BLaER1 treated with 17β-estradiol and CSF1 and Interleukin-3, amounts not matched to agents 10 nM and 100 nM (cell line): ENCODE measurements around the gene DPP6.

Source experiments
- H3K27ac ChIP-seq, 11 experiments: shearing (Covaris generic); formaldehyde crosslinking; 2 replicates each; pipeline ENCODE4 v1.8.1; 2022
- H3K27me3 ChIP-seq, 11 experiments: shearing (Covaris generic); formaldehyde crosslinking; 2 replicates each; pipeline ENCODE4 v1.8.1; 2022
- H3K36me3 ChIP-seq, 11 experiments: shearing (Covaris generic); formaldehyde crosslinking; 2 replicates each; pipeline ENCODE4 v1.8.1; 2022
- H3K4me1 ChIP-seq, 10 experiments: shearing (Covaris generic); formaldehyde crosslinking; 2 replicates each; pipeline ENCODE4 v1.8.1; 2022
- H3K4me2 ChIP-seq, 11 experiments: shearing (Covaris generic); formaldehyde crosslinking; 2 replicates each; pipeline ENCODE4 v1.8.1; 2022
- H3K4me3 ChIP-seq, 10 experiments: shearing (Covaris generic); formaldehyde crosslinking; 2 replicates each; pipeline ENCODE4 v1.8.1; 2022
- H3K9ac ChIP-seq, 11 experiments: shearing (Covaris generic); formaldehyde crosslinking; 2 replicates each; pipeline ENCODE4 v1.8.1; 2022
- H3K9me3 ChIP-seq, 11 experiments: shearing (Covaris generic); formaldehyde crosslinking; replicated peaks in 1 of 11; 2 replicates each; pipeline ENCODE4 v1.8.1; 2022
- H4K20me1 ChIP-seq, 11 experiments: shearing (Covaris generic); formaldehyde crosslinking; 2 replicates each; pipeline ENCODE4 v1.8.1; 2022
- Cebpa-rat ChIP-seq, 11 experiments: shearing (Covaris generic); IDR thresholded peaks; 2 replicates each; pipeline ENCODE4 v1.8.1; 2022

DPP6 gene

DNA sequence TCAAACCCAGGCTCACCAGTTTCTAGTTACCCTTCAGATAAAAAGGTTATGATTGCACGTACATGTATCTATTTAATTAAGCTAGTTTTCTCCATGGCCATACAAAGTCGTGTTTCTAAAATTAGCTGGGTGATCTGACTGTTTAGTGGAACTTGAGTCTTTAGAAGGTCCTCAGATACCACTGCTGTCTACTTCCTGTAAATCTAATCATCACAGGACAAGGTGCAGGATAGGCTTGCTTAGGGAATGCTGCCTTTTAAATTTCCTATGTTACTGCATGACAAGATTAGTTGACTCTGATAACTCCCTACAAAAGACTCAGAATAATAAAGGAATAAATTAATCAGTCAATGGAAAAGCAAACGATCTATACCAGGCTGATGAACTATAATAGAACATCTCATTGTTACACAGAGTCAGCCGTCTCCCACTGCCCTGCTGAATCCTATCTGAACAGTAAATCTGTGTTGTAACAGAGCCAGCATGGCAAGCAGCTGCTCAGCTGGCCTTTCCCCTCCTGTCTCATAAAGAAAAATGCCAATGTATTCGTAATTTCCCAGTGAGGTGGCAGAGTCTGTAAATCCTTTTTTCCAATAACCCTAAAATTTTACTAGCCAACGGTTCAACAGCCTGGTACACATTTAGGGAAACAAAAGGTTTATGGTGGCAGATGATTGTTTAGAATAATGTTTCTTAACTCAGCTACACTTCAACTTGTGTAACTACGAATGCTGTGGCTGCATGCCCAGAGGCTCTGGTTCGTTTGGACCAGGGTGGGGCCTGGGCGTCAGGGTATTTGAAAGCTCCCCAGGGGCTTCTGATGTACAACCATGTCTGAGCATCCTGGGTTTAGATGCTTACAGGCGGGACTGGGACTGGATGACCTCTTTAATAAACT, 632.7 kb downstream of the DPP6 start:
- Histone ChIP-seq H3K4me3 (no peak overlapping the region), H3K4me2 (no peak overlapping the region), H3K4me1 (no peaks in the 10 kb centered on the region), H3K9ac (no peak overlapping the region), H4K20me1 (no peaks in the 10 kb centered on the region), H3K9me3 (no peaks in the 10 kb centered on the region), H3K36me3 (no peaks in the 10 kb centered on the region), H3K27me3 (no peaks in the 10 kb centered on the region), H3K27ac (no peak overlapping the region)
- no peak for TF ChIP-seq Cebpa-rat (IDR thresholded peaks at IDR 0.05)

- Histone ChIP-seq H3K27ac (no peak overlapping the region), H3K36me3 (no peaks in the 10 kb centered on the region), H3K4me1 (no peaks in the 10 kb centered on the region), H3K4me2 (no peak overlapping the region), H4K20me1 (no peaks in the 10 kb centered on the region), H3K9ac (no peak overlapping the region), H3K27me3 (no peaks in the 10 kb centered on the region), H3K4me3 (no peak overlapping the region), H3K9me3 (no peaks in the 10 kb centered on the region)
- TF ChIP-seq Cebpa-rat (IDR thresholded peaks at IDR 0.05): no peak
Observed at GRCh38 chr7:154685564-154685901, 633.3 kb downstream of the DPP6 start.

DNA sequence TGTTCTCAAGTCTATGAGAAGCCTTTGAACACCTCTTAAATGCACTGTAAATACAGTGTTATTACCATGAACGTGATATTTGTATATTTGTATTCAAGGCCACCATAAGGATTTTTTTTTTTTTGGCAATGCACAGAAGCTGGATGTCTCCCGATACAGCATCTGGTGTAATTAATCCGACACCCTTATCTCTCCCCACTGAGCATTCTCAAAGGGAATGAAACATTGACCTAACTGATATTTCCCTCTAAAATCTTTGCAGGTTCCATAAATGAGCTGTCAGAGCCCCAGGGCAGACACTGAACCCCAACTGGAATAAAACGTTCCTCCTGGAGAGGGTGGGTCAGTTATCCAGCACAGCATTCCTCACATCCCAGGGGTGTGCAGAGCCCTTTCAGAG, 634.1 kb downstream of the DPP6 start:
- H3K27ac ChIP-seq: no peak overlapping the region
- no peak overlapping the region for H3K9ac ChIP-seq
- no peak for TF ChIP-seq Cebpa-rat (IDR thresholded peaks at IDR 0.05)
- no peaks in the 10 kb centered on the region for H4K20me1 ChIP-seq
- H3K27me3 ChIP-seq: no peaks in the 10 kb centered on the region
- no peaks in the 10 kb centered on the region for H3K36me3 ChIP-seq
- H3K4me2 ChIP-seq: no peak overlapping the region
- no peaks in the 10 kb centered on the region for H3K9me3 ChIP-seq
- no peak overlapping the region for H3K4me3 ChIP-seq
- no peaks in the 10 kb centered on the region for H3K4me1 ChIP-seq

GRCh38 chr7:154688952-154689351, 636.8 kb downstream of the DPP6 start:
- Histone ChIP-seq H3K27me3 (no peaks in the 10 kb centered on the region), H3K4me1 (no peaks in the 10 kb centered on the region), H3K4me3 (no peak overlapping the region), H3K36me3 (no peaks in the 10 kb centered on the region), H4K20me1 (no peaks in the 10 kb centered on the region), H3K9me3 (no peaks in the 10 kb centered on the region), H3K27ac (no peak overlapping the region), H3K4me2 (no peak overlapping the region), H3K9ac (no peak overlapping the region)
- TF ChIP-seq Cebpa-rat (IDR thresholded peaks at IDR 0.05): no peak

GRCh38 chr7:154690411-154690810, 638.2 kb downstream of the DPP6 start:
- TF ChIP-seq Cebpa-rat (IDR thresholded peaks at IDR 0.05): no peak
- Histone ChIP-seq H3K4me1 (no peaks in the 10 kb centered on the region), H3K9me3 (no peaks in the 10 kb centered on the region), H3K9ac (no peak overlapping the region), H3K27me3 (no peaks in the 10 kb centered on the region), H3K4me2 (no peak overlapping the region), H3K4me3 (no peak overlapping the region), H4K20me1 (no peaks in the 10 kb centered on the region), H3K27ac (no peak overlapping the region), H3K36me3 (no peaks in the 10 kb centered on the region)

- Histone ChIP-seq H3K27me3 (no peaks in the 10 kb centered on the region), H3K9ac (no peak overlapping the region), H3K27ac (no peak overlapping the region), H3K4me3 (no peak overlapping the region), H3K4me1 (no peaks in the 10 kb centered on the region), H4K20me1 (no peaks in the 10 kb centered on the region), H3K9me3 (no peaks in the 10 kb centered on the region; a peak in 1 of 22 replicates), H3K4me2 (no peak overlapping the region), H3K36me3 (no peaks in the 10 kb centered on the region)
- no peak for TF ChIP-seq Cebpa-rat (IDR thresholded peaks at IDR 0.05)
Observed at GRCh38 chr7:154693661-154694060, 641.5 kb downstream of the DPP6 start.

- H3K36me3 ChIP-seq: no peaks in the 10 kb centered on the region
- H3K27ac ChIP-seq: no peak overlapping the region
- H3K9ac ChIP-seq: no peak overlapping the region
- H3K4me1 ChIP-seq: no peaks in the 10 kb centered on the region
- no peaks in the 10 kb centered on the region; a peak in 1 of 22 replicates for H3K9me3 ChIP-seq
- no peak for TF ChIP-seq Cebpa-rat (IDR thresholded peaks at IDR 0.05)
- no peak overlapping the region for H3K4me2 ChIP-seq
- H3K4me3 ChIP-seq: no peak overlapping the region
- H4K20me1 ChIP-seq: no peaks in the 10 kb centered on the region
- H3K27me3 ChIP-seq: no peaks in the 10 kb centered on the region
Observed at GRCh38 chr7:154695836-154696235, 643.6 kb downstream of the DPP6 start.

GRCh38 chr7:154696556-154696955, 644.4 kb downstream of the DPP6 start:
- H3K4me1 ChIP-seq: no peaks in the 10 kb centered on the region
- H4K20me1 ChIP-seq: no peaks in the 10 kb centered on the region
- TF ChIP-seq Cebpa-rat (IDR thresholded peaks at IDR 0.05): no peak
- no peak overlapping the region for H3K4me2 ChIP-seq
- no peaks in the 10 kb centered on the region for H3K27me3 ChIP-seq
- H3K9ac ChIP-seq: no peak overlapping the region
- no peak overlapping the region for H3K27ac ChIP-seq
- H3K4me3 ChIP-seq: no peak overlapping the region
- H3K36me3 ChIP-seq: no peaks in the 10 kb centered on the region
- peaks cover 0 to under 1% (median 0%) of the 10 kb centered on the region in 11 experiments; a peak in 1 of 22 replicates for H3K9me3 ChIP-seq

GRCh38 chr7:154698726-154699291, 646.6 kb downstream of the DPP6 start:
- Histone ChIP-seq H3K27ac (no peak overlapping the region), H3K9ac (no peak overlapping the region), H3K4me2 (no peak overlapping the region), H3K27me3 (no peaks in the 10 kb centered on the region), H4K20me1 (no peaks in the 10 kb centered on the region), H3K4me3 (no peak overlapping the region), H3K4me1 (no peaks in the 10 kb centered on the region), H3K9me3 (peaks cover 15 to 23% (median 17%) of the 10 kb centered on the region in 11 experiments), H3K36me3 (no peaks in the 10 kb centered on the region)
- TF ChIP-seq Cebpa-rat (IDR thresholded peaks at IDR 0.05): no peak

DNA sequence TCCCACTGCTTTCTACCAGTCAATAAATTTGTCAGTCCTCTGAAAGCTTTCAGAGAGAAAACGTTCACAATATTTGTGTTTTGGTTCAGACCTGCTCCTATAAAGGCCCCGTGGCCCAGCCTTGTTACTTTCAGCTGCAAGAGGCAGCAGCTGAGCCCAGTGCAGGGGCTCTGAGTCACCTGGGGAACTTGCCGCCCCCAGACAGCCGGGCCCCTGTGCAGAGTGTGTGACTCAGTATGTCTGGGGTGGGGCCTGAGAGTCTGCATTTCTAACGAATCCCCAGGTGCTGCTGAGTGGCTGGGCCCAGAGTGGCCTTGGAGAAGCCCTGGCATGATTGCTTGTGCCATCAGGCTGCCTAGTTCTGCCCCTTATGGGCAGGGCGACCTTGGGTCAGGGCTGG, 647.2 kb downstream of the DPP6 start:
- Histone ChIP-seq H3K36me3 (no peaks in the 10 kb centered on the region), H3K9me3 (peaks cover 21 to 29% (median 23%) of the 10 kb centered on the region in 11 experiments), H3K27ac (no peak overlapping the region), H3K4me3 (no peak overlapping the region), H4K20me1 (no peaks in the 10 kb centered on the region), H3K9ac (no peak overlapping the region), H3K4me1 (no peaks in the 10 kb centered on the region), H3K4me2 (no peak overlapping the region), H3K27me3 (no peaks in the 10 kb centered on the region)
- no peak for TF ChIP-seq Cebpa-rat (IDR thresholded peaks at IDR 0.05)
